GM18909 (cell line): Measurements from ENCODE around the gene ASIC1.
A peak's percentile ranks its signal among the peaks of the same experiment; 100 is the strongest.

ENCODE experiments used
- ATAC-seq: cut with Tn5 transposase; IDR thresholded peaks from one replicate; pipeline ENCODE4 v1.9.1; 2021; ENCODE audit warnings: mild to moderate bottlenecking; ENCODE audit not compliant: unreplicated experiment, poor library complexity

Gene ASIC1

GRCh38 chr12:50104417-50105366 lies 47.3 kb downstream of the ASIC1 start:
- no peak for ATAC-seq

GRCh38 chr12:50105913-50106450 lies 48.6 kb downstream of the ASIC1 start:
- ATAC-seq = no peak

GRCh38 chr12:50106907-50107306 lies 49.5 kb downstream of the ASIC1 start:
- no peak for ATAC-seq

GRCh38 chr12:50107416-50108268 lies 50.2 kb downstream of the ASIC1 start:
- no peak for ATAC-seq

GRCh38 chr12:50109319-50109718 lies 51.9 kb downstream of the ASIC1 start:
- no peak for ATAC-seq

- ATAC-seq = no peak
These were observed 52.8 kb downstream of the ASIC1 start for GRCh38 chr12:50110127-50110761.

GRCh38 chr12:50110762-50111351 lies 53.5 kb downstream of the ASIC1 start:
- peak; percentile 19 for ATAC-seq

- peak; percentile 1 for ATAC-seq
These were observed 53.9 kb downstream of the ASIC1 start for GRCh38 chr12:50111395-50111692.

GRCh38 chr12:50111693-50112455 lies 54.5 kb downstream of the ASIC1 start, which contains the start of gene COX14:
Gene COX14, plus strand, starts transcription at chr12:50112236. Its CDS starts 7,808 bp downstream, at chr12:50120044.
- peak; percentile 81 for ATAC-seq

GRCh38 chr12:50112456-50113218 lies 55.2 kb downstream of the ASIC1 start:
- no peak for ATAC-seq

- ATAC-seq = no peak
These were observed 59.7 kb downstream of the ASIC1 start for GRCh38 chr12:50117057-50117622.

GRCh38 chr12:50119387-50119786 lies 62.0 kb downstream of the ASIC1 start:
- no peak for ATAC-seq

- ATAC-seq = no peak
These were observed 63.1 kb downstream of the ASIC1 start for GRCh38 chr12:50120521-50120920.

- no peak for ATAC-seq
These were observed 63.6 kb downstream of the ASIC1 start for GRCh38 chr12:50120953-50121352.

GRCh38 chr12:50121641-50122040 lies 64.2 kb downstream of the ASIC1 start:
- no peak for ATAC-seq

- no peak for ATAC-seq
These were observed 65.8 kb downstream of the ASIC1 start for GRCh38 chr12:50123203-50123602.

- ATAC-seq = no peak
These were observed 70.2 kb downstream of the ASIC1 start for GRCh38 chr12:50127546-50127945.

- no peak for ATAC-seq
These were observed 71.9 kb downstream of the ASIC1 start for GRCh38 chr12:50129290-50129689.
